Fibroblast of skin of left biceps (primary cell): ENCODE results near the gene FOXG1.

Experiments
- DNase-seq, 2 experiments: peaks; one replicate each; pipeline ENCODE4 v3.0.0-alpha.2; 2013; ENCODE audit warnings: low read depth in 2 of 2

FOXG1 gene

GRCh38 chr14:28776482-28777266 is 10.1 kb downstream of the FOXG1 start:
- no peak for DNase-seq

DNA sequence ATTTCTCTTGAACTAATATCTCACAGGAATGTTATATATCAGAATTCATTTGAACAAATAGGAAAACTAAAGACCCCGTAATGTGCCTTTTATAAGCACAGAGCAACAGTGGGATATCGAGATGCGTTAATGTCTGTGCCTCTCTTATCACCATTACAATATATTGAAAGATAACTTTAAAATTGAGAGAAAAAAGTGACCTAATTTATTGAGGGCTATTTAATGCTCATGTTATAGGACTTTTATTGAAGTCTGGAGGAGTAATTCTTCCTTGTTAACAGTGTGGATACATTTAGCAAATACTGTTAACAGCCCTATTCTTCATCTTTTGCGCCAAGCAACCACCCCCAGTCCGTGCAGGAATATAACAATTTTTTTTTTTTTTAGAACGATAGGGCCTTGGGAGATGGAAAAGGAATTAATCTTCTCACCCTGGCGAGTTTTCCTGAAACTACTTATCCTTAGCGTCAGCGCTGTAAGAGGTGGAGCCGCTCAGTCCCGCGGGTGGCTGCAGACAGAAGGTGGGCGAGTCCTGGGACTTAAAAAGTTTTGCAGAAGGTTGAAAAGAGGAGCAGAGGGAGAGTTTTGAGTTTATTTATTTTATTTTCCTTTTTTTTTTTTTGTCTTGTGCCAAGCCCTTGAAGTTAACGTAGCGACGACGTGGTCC is 11.0 kb downstream of the FOXG1 start:
- DNase-seq, result no peak

DNA sequence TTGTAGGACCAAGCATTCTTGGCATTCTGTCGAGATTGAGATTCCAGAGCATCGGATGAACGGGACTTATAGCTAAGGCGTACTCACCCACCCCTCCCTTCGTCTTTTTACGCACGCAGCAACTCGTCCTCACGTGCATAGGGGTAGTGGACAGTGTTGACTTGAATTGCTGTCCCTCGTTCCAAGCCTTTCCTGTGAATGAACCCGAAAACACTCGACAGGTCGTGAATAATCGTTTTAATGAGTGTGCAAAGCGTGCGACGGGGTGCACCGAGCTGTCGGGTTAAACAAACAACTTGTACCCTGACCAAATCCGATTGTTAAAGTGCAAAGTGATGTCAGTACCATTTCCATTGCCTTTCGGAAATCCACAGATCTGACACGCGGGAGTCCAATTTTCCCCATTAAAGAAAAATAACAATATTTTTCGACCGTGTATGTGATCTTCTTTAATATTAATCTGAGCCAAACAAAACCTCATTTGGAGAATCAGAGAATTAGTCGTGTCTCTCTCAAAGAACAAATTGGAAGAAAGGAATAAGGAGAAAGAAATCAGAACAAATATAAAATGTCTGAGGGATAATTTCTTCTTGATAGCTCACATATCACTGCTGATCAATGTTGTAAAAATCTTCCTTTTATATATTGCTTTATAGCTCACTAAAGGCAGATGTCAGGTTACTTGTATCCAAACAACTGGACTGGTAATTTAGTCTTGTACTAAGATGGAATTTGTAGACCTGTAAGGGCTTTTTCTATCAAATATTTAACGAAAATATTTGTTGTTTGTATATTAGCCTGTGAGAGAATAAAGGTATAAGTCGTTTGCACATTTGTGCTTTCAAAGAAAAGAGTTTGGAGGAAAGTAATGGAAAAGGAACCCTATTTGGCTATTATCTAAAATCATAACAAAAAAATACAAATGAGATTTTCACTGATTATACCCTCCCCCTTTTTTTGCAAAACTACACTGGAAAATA is 11.8 kb downstream of the FOXG1 start:
- no peak for DNase-seq

DNA sequence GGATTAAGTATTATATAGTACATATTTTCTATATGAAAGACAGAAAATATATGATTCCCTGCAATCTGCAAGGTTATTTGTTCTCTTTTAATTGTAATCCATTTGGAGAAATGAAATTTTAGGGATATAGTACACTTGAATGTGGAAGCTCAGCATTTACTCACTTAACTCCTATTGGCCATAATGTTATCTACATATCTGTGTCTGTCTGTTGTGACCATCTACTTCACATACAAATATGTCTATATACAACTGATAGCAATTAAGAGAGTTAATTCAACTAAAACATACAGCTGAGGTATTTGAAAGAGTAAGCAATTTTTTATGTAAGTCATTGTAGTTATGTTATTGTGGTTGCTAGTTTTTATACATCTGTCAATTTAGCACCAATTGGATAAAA is 12.9 kb downstream of the FOXG1 start:
- DNase-seq, result no peak

DNA sequence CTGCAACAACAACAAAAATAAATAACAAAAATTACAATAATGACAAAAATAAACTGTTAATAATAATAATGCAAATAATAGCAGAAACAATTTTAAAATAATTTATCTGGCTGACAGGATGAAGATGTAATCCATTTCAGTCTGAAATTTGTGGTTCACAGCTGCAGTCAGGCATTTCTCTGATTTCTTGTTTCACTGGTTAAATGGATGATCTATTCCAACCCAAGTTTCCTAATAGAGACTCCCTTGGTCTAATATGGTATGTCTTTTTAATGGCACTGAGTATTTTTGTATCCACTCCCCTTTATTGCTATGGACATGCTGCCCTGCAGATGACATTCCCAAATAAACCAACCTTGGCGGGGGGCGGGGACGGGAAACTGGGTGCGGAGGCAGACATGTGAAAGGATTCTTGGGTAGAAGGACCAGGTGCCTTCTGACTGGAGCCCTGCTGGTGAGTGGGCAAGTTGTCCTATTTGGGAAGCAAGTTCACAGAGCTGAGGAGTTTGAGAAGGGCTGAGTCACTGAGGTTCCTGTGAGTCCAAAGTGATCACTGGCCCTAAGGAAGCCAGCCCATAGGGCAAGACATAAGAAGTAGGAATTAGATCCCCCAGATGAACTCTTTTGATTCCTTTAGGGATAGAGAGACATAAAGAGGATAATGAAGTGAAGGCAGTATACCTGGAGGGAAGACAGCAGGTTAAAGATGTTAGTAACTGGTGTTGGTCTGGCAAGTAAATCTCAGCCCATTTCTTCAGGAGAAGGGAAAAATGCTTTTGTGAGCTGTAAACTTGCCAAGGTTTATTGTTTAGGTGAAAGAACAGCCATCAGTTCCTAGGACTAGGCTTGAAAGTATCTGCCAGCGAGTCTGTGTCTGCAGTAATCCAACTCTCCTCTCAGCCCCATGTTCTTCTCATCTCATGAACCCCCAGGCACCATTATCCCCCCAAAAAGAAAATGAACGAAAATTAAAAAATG is 14.5 kb downstream of the FOXG1 start:
- no peak for DNase-seq

DNA sequence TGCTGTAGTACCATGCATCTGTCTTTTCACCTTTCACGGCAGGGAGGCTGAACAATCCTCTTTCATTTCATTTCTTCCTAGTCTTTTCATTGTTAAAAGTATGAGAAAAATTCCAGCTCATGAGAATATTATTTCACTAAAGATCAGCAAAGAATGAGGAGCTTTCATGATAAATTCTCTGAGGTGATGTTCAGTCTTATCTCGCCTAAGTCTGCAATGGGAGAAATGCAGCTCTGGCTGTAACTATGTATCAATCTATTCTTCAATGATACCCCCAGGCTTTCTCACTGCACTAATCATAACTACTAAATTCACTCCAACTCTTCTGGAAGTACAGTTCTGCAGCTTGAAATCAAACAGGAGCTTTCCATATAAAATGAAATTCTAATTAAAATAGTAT is 15.7 kb downstream of the FOXG1 start:
- DNase-seq, result no peak

DNA sequence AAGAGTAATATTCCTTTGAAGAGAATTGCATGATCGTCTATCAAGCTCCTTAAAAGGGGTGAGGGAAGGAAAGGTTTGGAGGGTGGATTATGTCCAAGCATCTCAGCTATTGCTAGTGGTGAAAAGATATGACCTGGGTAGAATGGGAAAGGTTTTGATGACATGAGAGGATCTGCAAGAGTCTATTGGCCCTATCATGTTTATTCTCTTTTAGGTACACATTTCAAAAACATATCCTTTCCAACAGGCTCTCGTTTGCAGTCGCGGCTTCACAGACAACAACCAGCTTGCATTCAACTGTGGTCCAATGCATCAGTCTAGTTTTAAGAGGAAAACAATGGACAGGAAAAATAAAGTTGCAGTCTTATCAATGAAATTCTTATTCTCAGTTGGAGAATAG is 17.1 kb downstream of the FOXG1 start:
- no peak for DNase-seq

- no peak for DNase-seq
Observed at GRCh38 chr14:28784096-28785048, 17.8 kb downstream of the FOXG1 start.

GRCh38 chr14:28785096-28785952 is 18.7 kb downstream of the FOXG1 start:
- DNase-seq, result no peak

- DNase-seq, result no peak
Observed at GRCh38 chr14:28807518-28807917, 40.9 kb downstream of the FOXG1 start.

DNA sequence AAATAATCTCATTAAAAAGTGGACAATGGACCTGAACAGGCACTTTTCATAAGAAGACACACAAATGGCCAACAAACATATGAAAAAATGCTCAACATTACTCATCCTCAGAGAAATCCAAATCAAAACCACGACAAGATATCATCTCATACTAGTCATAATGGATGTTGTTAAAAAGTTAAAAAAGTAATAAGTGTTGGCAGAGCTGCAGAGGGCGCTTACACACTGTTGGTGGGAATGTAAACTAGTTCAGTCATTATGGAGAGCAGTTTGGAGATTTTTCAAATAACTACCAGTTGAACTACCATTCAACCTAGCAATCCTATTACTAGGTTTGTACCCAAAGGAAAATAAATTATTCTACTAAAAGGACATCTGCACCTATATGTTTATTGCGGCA is 47.2 kb downstream of the FOXG1 start:
- no peak for DNase-seq
